GM19351 (cell line): Measurements from ENCODE around the gene KRTAP10-3.

Experiments used
- ATAC-seq: cut with Tn5 transposase; IDR thresholded peaks from one replicate; pipeline ENCODE4 v1.9.1; 2021; ENCODE audit warnings: mild to moderate bottlenecking, moderate library complexity; ENCODE audit not compliant: unreplicated experiment

Gene KRTAP10-3

GRCh38 chr21:44508711-44509445 is 49.7 kb downstream of the KRTAP10-3 start:
- ATAC-seq = no peak

- no peak for ATAC-seq
Observed at GRCh38 chr21:44508426-44508710, 50.2 kb downstream of the KRTAP10-3 start.
